GM19099 (cell line): ENCODE measurements around the gene MEX3A.

ENCODE experiments used
- POLR2A ChIP-seq: IDR thresholded peaks from 3 replicates; pipeline ENCODE4 v1.6.1; 2011; ENCODE audit warnings: low read depth; ENCODE audit not compliant: insufficient read length; ENCODE audit errors: extremely low read depth

Gene MEX3A

GRCh38 chr1:156121457-156121856 lies 39.2 kb upstream of the MEX3A start:
- no peak for TF ChIP-seq POLR2A

GRCh38 chr1:156120318-156120717 lies 38.1 kb upstream of the MEX3A start:
- no peak for TF ChIP-seq POLR2A

GRCh38 chr1:156119503-156120209 lies 37.4 kb upstream of the MEX3A start:
- no peak for TF ChIP-seq POLR2A

GRCh38 chr1:156118177-156118868 lies 36.1 kb upstream of the MEX3A start:
- TF ChIP-seq POLR2A: no peak

GRCh38 chr1:156117414-156118176 lies 35.3 kb upstream of the MEX3A start:
- TF ChIP-seq POLR2A: no peak

GRCh38 chr1:156115514-156116374 lies 33.5 kb upstream of the MEX3A start:
- no peak for TF ChIP-seq POLR2A

GRCh38 chr1:156114919-156115513 lies 32.8 kb upstream of the MEX3A start:
- peak; percentile 15 for TF ChIP-seq POLR2A

- peak; percentile 89 for TF ChIP-seq POLR2A
Observed at GRCh38 chr1:156114101-156114918, 32.0 kb upstream of the MEX3A start, which contains the start of gene LMNA. Gene LMNA (plus strand): TSS chr1:156114711. CDS start chr1:156114919, 208 bp downstream.

GRCh38 chr1:156113282-156113950 lies 31.2 kb upstream of the MEX3A start:
- no peak for TF ChIP-seq POLR2A

- TF ChIP-seq POLR2A: no peak
Observed at GRCh38 chr1:156112276-156113137, 30.2 kb upstream of the MEX3A start.

GRCh38 chr1:156111355-156111962 lies 29.2 kb upstream of the MEX3A start:
- no peak for TF ChIP-seq POLR2A

GRCh38 chr1:156110252-156110651 lies 28.0 kb upstream of the MEX3A start:
- TF ChIP-seq POLR2A: no peak
